Lower leg skin (tissue), 3 donors: ENCODE results near the gene AUH.

Experiments
- POLR2A ChIP-seq, 2 donors: fragments of 450-650 bp; IDR thresholded peaks; one replicate each; pipeline ENCODE4 v1.6.1; 2016 to 2017; ENCODE audit warnings: antibody characterized with exemption in 2 of 2, mild to moderate bottlenecking in 1 of 2, moderate library complexity in 1 of 2
- TF ChIP-seq, protein P1 (sequence below), 3 donors: fragments of 450-650 bp; IDR thresholded peaks; one replicate each; pipeline ENCODE4 v1.5.1; 2016; ENCODE audit warnings: antibody characterized with exemption in 3 of 3, mild to moderate bottlenecking in 3 of 3, moderate library complexity in 2 of 3

DNA sequence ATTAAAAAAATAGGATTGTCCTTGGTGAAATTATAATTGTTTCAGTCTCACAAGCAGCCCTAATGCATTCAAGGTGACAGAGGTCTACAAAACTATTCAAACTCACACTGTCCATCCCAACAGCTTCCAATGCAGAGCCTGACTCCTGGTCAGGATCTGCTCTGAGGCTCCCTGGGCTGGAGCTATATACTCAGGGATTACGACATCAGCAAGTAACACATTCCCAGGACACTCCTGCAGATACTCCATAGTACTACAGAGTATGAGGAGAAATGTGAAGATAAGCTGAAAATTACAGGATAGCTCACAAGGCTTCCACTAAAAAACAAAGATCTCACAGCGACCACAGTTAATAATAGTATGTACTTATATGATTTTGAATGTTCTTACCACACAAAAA lies 130.1 kb downstream of the AUH start:
- TF ChIP-seq, protein P1, sequence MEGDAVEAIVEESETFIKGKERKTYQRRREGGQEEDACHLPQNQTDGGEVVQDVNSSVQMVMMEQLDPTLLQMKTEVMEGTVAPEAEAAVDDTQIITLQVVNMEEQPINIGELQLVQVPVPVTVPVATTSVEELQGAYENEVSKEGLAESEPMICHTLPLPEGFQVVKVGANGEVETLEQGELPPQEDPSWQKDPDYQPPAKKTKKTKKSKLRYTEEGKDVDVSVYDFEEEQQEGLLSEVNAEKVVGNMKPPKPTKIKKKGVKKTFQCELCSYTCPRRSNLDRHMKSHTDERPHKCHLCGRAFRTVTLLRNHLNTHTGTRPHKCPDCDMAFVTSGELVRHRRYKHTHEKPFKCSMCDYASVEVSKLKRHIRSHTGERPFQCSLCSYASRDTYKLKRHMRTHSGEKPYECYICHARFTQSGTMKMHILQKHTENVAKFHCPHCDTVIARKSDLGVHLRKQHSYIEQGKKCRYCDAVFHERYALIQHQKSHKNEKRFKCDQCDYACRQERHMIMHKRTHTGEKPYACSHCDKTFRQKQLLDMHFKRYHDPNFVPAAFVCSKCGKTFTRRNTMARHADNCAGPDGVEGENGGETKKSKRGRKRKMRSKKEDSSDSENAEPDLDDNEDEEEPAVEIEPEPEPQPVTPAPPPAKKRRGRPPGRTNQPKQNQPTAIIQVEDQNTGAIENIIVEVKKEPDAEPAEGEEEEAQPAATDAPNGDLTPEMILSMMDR (IDR thresholded peaks at IDR 0.05): no peak
- TF ChIP-seq POLR2A (IDR thresholded peaks at IDR 0.05): no peak
